HepG2 (cell line): ENCODE data around the gene UCN3. TPM values are rescaled to one million over a fixed set of nuclear protein-coding genes. Genes with fewer than 3 reads are reported as not detected.

Source experiments
- ATAC-seq: fragments of 200-7000 bp; cut with Tn5 transposase; 3 replicates; pipeline ENCODE4 v1.9.1; 2020; ENCODE audit warnings: mild to moderate bottlenecking, moderate library complexity
- BruUV-seq: library from RNA; stranded (reverse); fragments of 400-500 nt; replicated peaks from 2 replicates; lab custom pipeline; 2021; lab: Mats Ljungman, UMichigan
- CTCF ChIA-PET: fragments of 300-600 bp; formaldehyde crosslinking; extraction: SDS; loops from one replicate; lab custom pipeline; 2021; ENCODE audit warnings: low total read pairs, inconsistent platforms, low intra/inter-chr PET ratio; lab: Yijun Ruan, JAX
- POLR2A ChIA-PET: fragments of 350-600 bp; sonication (Branson Sonifier 250); formaldehyde crosslinking; loops from one replicate; lab custom pipeline; 2020; ENCODE audit warnings: antibody characterized with exemption, inconsistent platforms; lab: Yijun Ruan, JAX
- DNase-seq: peaks from one replicate; pipeline ENCODE4 v3.0.0-alpha.2; 2015; ENCODE audit warnings: low spot score
- FAIRE-seq: peaks from 3 replicates; lab custom pipeline; 2011; peaks lifted over from hg19 to GRCh38; lab: Jason Lieb, UNC
- H2AFZ ChIP-seq: one replicate; pipeline ENCODE4 v1.6.1; 2011; ENCODE audit warnings: low read length, inconsistent platforms
- H3K27ac ChIP-seq: fragments of 300-600 bp; 3 replicates; pipeline ENCODE4 v1.8.0; 2011; ENCODE audit warnings: mixed run types, mild to moderate bottlenecking, mixed read lengths, low read length, inconsistent platforms; ENCODE audit not compliant: insufficient read depth; ENCODE audit errors: extremely low read length
- H3K27me3 ChIP-seq, 2 experiments: fragments of 200-600 bp in 1 of 2; 2 replicates in 1 of 2; 3 replicates in 1 of 2; pipeline versions ENCODE4 v1.6.0 to v1.8.0; 2011; ENCODE audit warnings: low read length in 2 of 2, mild to moderate bottlenecking in 2 of 2, moderate library complexity in 2 of 2, inconsistent platforms in 1 of 2; ENCODE audit not compliant: insufficient read depth in 2 of 2, control insufficient read depth in 1 of 2
- H3K36me3 ChIP-seq, 2 experiments: fragments of 200-600 bp in 1 of 2; replicated peaks in 1 of 2; 2 replicates in 1 of 2; 3 replicates in 1 of 2; pipeline versions ENCODE4 v1.5.1 to v1.8.0; 2011; ENCODE audit warnings: low read length in 2 of 2, inconsistent platforms in 1 of 2; ENCODE audit not compliant: insufficient read depth in 2 of 2, control insufficient read depth in 1 of 2
- H3K4me1 ChIP-seq: 2 replicates; pipeline ENCODE4 v1.5.1; 2012; ENCODE audit warnings: low read length, inconsistent platforms; ENCODE audit not compliant: insufficient read depth
- H3K4me2 ChIP-seq: 2 replicates; pipeline ENCODE4 v1.6.0; 2011; ENCODE audit warnings: low read depth, low read length, inconsistent platforms
- H3K4me3 ChIP-seq, 3 experiments: fragments of 200-600 bp in 1 of 3; sonication (generic), shearing (Covaris generic) in 1 of 3; replicated peaks in 1 of 3; 2 replicates each; pipeline ENCODE4 v1.5.1; 2011 to 2016; ENCODE audit warnings: low read length in 3 of 3, inconsistent platforms in 2 of 3, low read depth in 2 of 3, mild to moderate bottlenecking in 2 of 3, control low read depth in 1 of 3, mixed read lengths in 1 of 3; ENCODE audit not compliant: insufficient read depth in 1 of 3
- H3K79me2 ChIP-seq: one replicate; pipeline ENCODE4 v1.6.1; 2011; ENCODE audit warnings: low read length, inconsistent platforms; ENCODE audit not compliant: insufficient read depth
- H3K9ac ChIP-seq: 2 replicates; pipeline ENCODE4 v1.6.0; 2011; ENCODE audit warnings: mild to moderate bottlenecking, low read depth, low read length, inconsistent platforms; ENCODE audit not compliant: insufficient read depth
- H3K9me3 ChIP-seq: 2 replicates; pipeline ENCODE4 v1.5.1; 2012; ENCODE audit warnings: mild to moderate bottlenecking, low read length
- H4K20me1 ChIP-seq: 2 replicates; pipeline ENCODE4 v1.6.0; 2011; ENCODE audit warnings: inconsistent platforms, mild to moderate bottlenecking, low read length, moderate library complexity; ENCODE audit not compliant: insufficient read depth
- IKZF1 ChIP-seq: fragments of 450-650 bp; IDR thresholded peaks from 2 replicates; pipeline ENCODE4 v1.7.1; 2016
- KDM5A ChIP-seq: fragments of 200-600 bp; sonication (generic); IDR thresholded peaks from 2 replicates; pipeline ENCODE4 v1.7.0; 2018; ENCODE audit warnings: antibody characterized with exemption, mild to moderate bottlenecking, low read length, borderline replicate concordance
- NFYC ChIP-seq: IDR thresholded peaks from 2 replicates; pipeline ENCODE4 v1.6.1; 2016; ENCODE audit warnings: missing genetic modification reagents, missing compliant biosample characterization
- PAWR ChIP-seq: sonication (generic); formaldehyde crosslinking; IDR thresholded peaks from 2 replicates; pipeline ENCODE4 v1.4.0; 2020; ENCODE audit warnings: missing genetic modification reagents, mild to moderate bottlenecking, borderline replicate concordance
- SIX4 ChIP-seq: sonication (generic); formaldehyde crosslinking; IDR thresholded peaks from 2 replicates; pipeline ENCODE4 v1.4.0; 2020; ENCODE audit warnings: missing genetic modification reagents
- SRF ChIP-seq: IDR thresholded peaks from 2 replicates; pipeline ENCODE4 v1.6.1; 2011; ENCODE audit warnings: mild to moderate bottlenecking, low read depth, low read length, moderate library complexity
- ZIK1 ChIP-seq: sonication (generic); formaldehyde crosslinking; IDR thresholded peaks from 2 replicates; pipeline ENCODE4 v1.5.0; 2020; ENCODE audit warnings: mild to moderate bottlenecking, low read depth, missing genetic modification reagents, borderline replicate concordance
- ZNF296 ChIP-seq: sonication (generic); formaldehyde crosslinking; conservative IDR thresholded peaks from 2 replicates; pipeline ENCODE4 v1.5.0; 2020; ENCODE audit warnings: mild to moderate bottlenecking, missing genetic modification reagents
- ZNF337 ChIP-seq: sonication (generic); formaldehyde crosslinking; IDR thresholded peaks from 2 replicates; pipeline ENCODE4 v1.5.1; 2020; ENCODE audit warnings: missing genetic modification reagents, low read depth, mild to moderate bottlenecking, borderline replicate concordance
- ZNF580 ChIP-seq: IDR thresholded peaks from 2 replicates; pipeline ENCODE4 v1.6.1; 2016; ENCODE audit warnings: low read depth, borderline replicate concordance
- WGBS: methylation state at CpG from one replicate; pipeline ENCODE4 v1.1.6; 2017; ENCODE audit warnings: low lambda C conversion rate; 5-methylcytosine and 5-hydroxymethylcytosine counted together
- in situ Hi-C: cut with HindIII; loops from 2 replicates; pipeline ENCODE4 v1.10.0; 2017; ENCODE audit warnings: low pct_unique_long_range_greater_than_20kb; ENCODE audit not compliant: extremely low pct_ligation_motif_present
- intact Hi-C: fragments of 100-400 bp; cut with micrococcal nuclease; formaldehyde crosslinking; loops from one replicate; pipeline ENCODE4 v1.10.0; 2022; ENCODE audit not compliant: unreplicated experiment
- polyA plus RNA-seq, 8 experiments: library from polyadenylated mRNA; depleted of rRNA in 3 of 8; stranded (reverse) in 7 of 8; unstranded in 1 of 8; fragments of >200 nt; fragmentation: Illumina TruSeq in 4 of 8; extraction: Trizol in 4 of 8; gene quantifications; 2 replicates each; pipeline versions ENCODE4 v1.2.1 to v1.2.3, GENCODE V29; 2011 to 2016; ENCODE audit warnings: low read depth in 4 of 8, missing spikeins in 1 of 8, mixed read lengths in 1 of 8; ENCODE audit not compliant: insufficient read depth in 1 of 8
- total RNA-seq, 5 experiments: library from RNA; depleted of rRNA; stranded (reverse); fragments of >200 nt; fragmentation: Illumina TruSeq; extraction: Trizol; gene quantifications; 2 replicates each; pipeline ENCODE4 v1.2.3, GENCODE V29; 2016; ENCODE audit warnings: low read depth in 1 of 5
- TF ChIP-seq, protein P1 (sequence below): sonication (generic); formaldehyde crosslinking; IDR thresholded peaks from 2 replicates; pipeline ENCODE4 v1.5.0; 2020; ENCODE audit warnings: mild to moderate bottlenecking, low read depth, missing genetic modification reagents, borderline replicate concordance
- TF ChIP-seq, protein P2 (sequence below): sonication (generic); formaldehyde crosslinking; IDR thresholded peaks from 2 replicates; pipeline ENCODE4 v1.8.1; 2023; ENCODE audit warnings: mild to moderate bottlenecking, inconsistent platforms, moderate library complexity, missing genetic modification reagents, borderline replicate concordance
- TF ChIP-seq, protein P3 (sequence below): sonication (generic); formaldehyde crosslinking; IDR thresholded peaks from 2 replicates; pipeline ENCODE4 v1.8.0; 2022; ENCODE audit warnings: missing genetic modification reagents, mild to moderate bottlenecking, inconsistent platforms, borderline replicate concordance

UCN3 gene
- total and polyA plus RNA-seq, 2 of the 13 experiments (the other 11 are each of a cell fraction or from before 2014, with no cell fraction given): not detected

GRCh38 chr10:5343979-5344378 is 20.8 kb upstream of the UCN3 start:
- Histone ChIP-seq H3K4me1 (no peaks in the 10 kb centered on the region), H3K4me3 (no peak overlapping the region), H3K4me2 (no peak overlapping the region), H3K27me3 (peaks cover 0 to 29% of the 10 kb centered on the region in 2 experiments; a peak in 2 of 5 replicates), H4K20me1 (no peaks in the 10 kb centered on the region), H2AFZ (no peak overlapping the region), H3K9me3 (no peaks in the 10 kb centered on the region), H3K36me3 (no peaks in the 10 kb centered on the region), H3K9ac (no peak overlapping the region), H3K27ac (no peak overlapping the region), H3K79me2 (no peaks in the 10 kb centered on the region)
- FAIRE-seq (no peak), ATAC-seq (no peak), DNase-seq (no peak)
- intact Hi-C loops: no loop called here
- in situ Hi-C loops: no loop called here
- no TSS peak for BruUV-seq
- 26% methylated on average over 4 of the region's 4 CpGs for WGBS
- POLR2A ChIA-PET: no interaction called here
- CTCF ChIA-PET: interaction anchor here (1.3 kb wide), 1 partner anchor 494 kb away, joined by 3 read pairs; no protein-coding TSS in a partner anchor
- TF ChIP-seq ZNF337 (no peak), ZIK1 (CRISPR knock-in tag) (no peak)
- TF ChIP-seq, protein P1, sequence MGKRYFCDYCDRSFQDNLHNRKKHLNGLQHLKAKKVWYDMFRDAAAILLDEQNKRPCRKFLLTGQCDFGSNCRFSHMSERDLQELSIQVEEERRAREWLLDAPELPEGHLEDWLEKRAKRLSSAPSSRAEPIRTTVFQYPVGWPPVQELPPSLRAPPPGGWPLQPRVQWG (CRISPR knock-in tag): no peak

DNA sequence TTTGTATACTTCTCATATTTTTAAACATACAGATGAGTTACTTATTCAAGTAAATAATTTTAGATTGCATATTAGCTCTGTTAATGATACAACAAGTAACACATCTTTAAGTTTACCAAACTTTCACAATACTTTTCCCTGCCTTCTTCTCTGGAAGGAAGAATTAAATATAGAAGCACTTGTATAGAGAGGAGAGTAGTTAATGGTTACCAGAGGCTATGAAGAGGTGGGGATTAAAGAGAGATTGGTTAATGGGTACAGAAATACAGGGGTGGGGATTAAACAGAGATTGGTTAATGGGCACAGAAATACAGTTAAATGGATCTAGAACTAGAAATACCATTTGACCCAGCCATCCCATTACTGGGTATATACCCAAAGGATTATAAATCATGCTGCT is 20.0 kb upstream of the UCN3 start:
- BruUV-seq: no TSS peak
- Histone ChIP-seq H3K9ac (no peak overlapping the region), H4K20me1 (no peaks in the 10 kb centered on the region), H3K4me3 (no peak overlapping the region), H3K79me2 (no peaks in the 10 kb centered on the region), H3K27me3 (peaks cover 0 to 30% of the 10 kb centered on the region in 2 experiments; a peak in 2 of 5 replicates), H3K36me3 (no peaks in the 10 kb centered on the region), H3K27ac (no peak overlapping the region), H3K9me3 (no peaks in the 10 kb centered on the region), H2AFZ (no peak overlapping the region), H3K4me2 (no peak overlapping the region), H3K4me1 (no peaks in the 10 kb centered on the region)
- intact Hi-C loops (no loop called here), in situ Hi-C loops (no loop called here)
- ChIA-PET POLR2A (no interaction called here), CTCF (interaction anchor here (1.3 kb wide), 1 partner anchor 495 kb away, joined by 3 read pairs; no protein-coding TSS in a partner anchor)
- no peak for DNase-seq
- ATAC-seq: no peak
- TF ChIP-seq SIX4 (CRISPR knock-in tag): no peak
- TF ChIP-seq, protein P2, sequence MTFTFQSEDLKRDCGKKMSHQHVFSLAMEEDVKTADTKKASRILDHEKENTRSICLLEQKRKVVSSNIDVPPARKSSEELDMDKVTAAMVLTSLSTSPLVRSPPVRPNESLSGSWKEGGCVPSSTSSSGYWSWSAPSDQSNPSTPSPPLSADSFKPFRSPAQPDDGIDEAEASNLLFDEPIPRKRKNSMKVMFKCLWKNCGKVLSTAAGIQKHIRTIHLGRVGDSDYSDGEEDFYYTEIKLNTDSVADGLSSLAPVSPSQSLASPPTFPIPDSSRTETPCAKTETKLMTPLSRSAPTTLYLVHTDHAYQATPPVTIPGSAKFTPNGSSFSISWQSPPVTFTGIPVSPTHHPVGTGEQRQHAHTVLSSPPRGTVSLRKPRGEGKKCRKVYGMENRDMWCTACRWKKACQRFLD (CRISPR knock-in tag): no peak
- no peak for TF ChIP-seq NFYC (CRISPR knock-in tag)
- no peak for TF ChIP-seq PAWR (CRISPR knock-in tag)
- TF ChIP-seq KDM5A: no peak
- TF ChIP-seq ZNF580 (CRISPR knock-in tag): no peak
- no peak for TF ChIP-seq ZNF296 (CRISPR knock-in tag)
- TF ChIP-seq, protein P3, sequence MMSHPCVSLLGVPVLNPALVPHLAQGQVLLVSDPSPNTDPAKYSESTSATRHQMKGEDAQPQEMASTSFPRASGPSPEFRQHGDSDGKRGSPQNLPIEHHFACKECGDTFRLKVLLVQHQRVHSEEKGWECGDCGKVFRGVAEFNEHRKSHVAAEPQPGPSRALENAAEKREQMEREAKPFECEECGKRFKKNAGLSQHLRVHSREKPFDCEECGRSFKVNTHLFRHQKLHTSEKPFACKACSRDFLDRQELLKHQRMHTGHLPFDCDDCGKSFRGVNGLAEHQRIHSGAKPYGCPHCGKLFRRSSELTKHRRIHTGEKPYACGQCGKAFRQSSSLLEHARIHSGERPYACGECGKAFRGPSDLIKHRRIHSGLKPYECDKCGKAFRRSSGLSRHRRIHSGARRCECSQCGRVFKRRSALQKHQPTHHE (CRISPR knock-in tag): no peak
- TF ChIP-seq SRF: no peak
- TF ChIP-seq IKZF1: no peak
- FAIRE-seq: no peak
